K562 (cell line): ENCODE measurements around the gene CSRNP2. TPM values are rescaled to one million over a fixed set of nuclear protein-coding genes. Genes with fewer than 3 reads are reported as not detected.

Source experiments
- ATAC-seq: fragments of 200-7000 bp; cut with Tn5 transposase; 3 replicates; pipeline ENCODE4 v1.9.1; 2020; ENCODE audit warnings: moderate library complexity
- BruUV-seq: library from RNA; stranded (reverse); fragments of 400-500 nt; replicated peaks from 2 replicates; lab custom pipeline; 2021; lab: Mats Ljungman, UMichigan
- CTCF ChIA-PET: fragments of 300-600 bp; formaldehyde crosslinking; extraction: SDS; loops from one replicate; lab custom pipeline; 2021; ENCODE audit warnings: low intra/inter-chr PET ratio; lab: Yijun Ruan, JAX
- POLR2A ChIA-PET: fragments of 300-600, 350-650 bp; sonication (Branson Sonifier 250); formaldehyde crosslinking; extraction: SDS; loops from one replicate; lab custom pipeline; 2021; ENCODE audit warnings: antibody characterized with exemption, inconsistent platforms; lab: Yijun Ruan, JAX
- DNase-seq, 4 experiments: peaks; one replicate each; pipeline versions ENCODE4 v3.0.0 to v3.0.0-alpha.2; 2011 to 2018; ENCODE audit warnings: low spot score in 3 of 4, mixed read lengths in 3 of 4; ENCODE audit errors: extremely low read depth in 1 of 4
- FAIRE-seq: peaks from 2 replicates; lab custom pipeline; 2011; peaks lifted over from hg19 to GRCh38; lab: Jason Lieb, UNC
- H2AFZ ChIP-seq: 2 replicates; pipeline ENCODE4 v1.6.0; 2011; ENCODE audit warnings: low read depth, low read length, control low read depth, inconsistent platforms
- H3K27ac ChIP-seq: fragments of 200-600 bp; 3 replicates; pipeline ENCODE4 v1.8.0; 2011; ENCODE audit warnings: low read depth, mild to moderate bottlenecking, control low read depth, inconsistent platforms, low read length, moderate library complexity, mixed read lengths; ENCODE audit errors: extremely low read depth
- H3K27me3 ChIP-seq, 2 experiments: fragments of 300-600 bp in 1 of 2; 2 replicates in 1 of 2; 3 replicates in 1 of 2; pipeline versions ENCODE4 v1.6.0 to v1.8.0; 2011; ENCODE audit warnings: inconsistent platforms in 2 of 2, low read length in 2 of 2, mild to moderate bottlenecking in 1 of 2, mixed read lengths in 1 of 2, moderate library complexity in 1 of 2; ENCODE audit not compliant: control insufficient read depth in 2 of 2, insufficient read depth in 2 of 2
- H3K36me3 ChIP-seq: fragments of 300-600 bp; 3 replicates; pipeline ENCODE4 v1.8.0; 2011; ENCODE audit warnings: mild to moderate bottlenecking, low read length, inconsistent platforms; ENCODE audit not compliant: control insufficient read depth, insufficient read depth
- H3K4me1 ChIP-seq, 2 experiments: fragments of 200-600 bp in 1 of 2; replicated peaks in 1 of 2; 2 replicates in 1 of 2; 3 replicates in 1 of 2; pipeline versions ENCODE4 v1.5.1 to v1.8.0; 2011; ENCODE audit warnings: inconsistent platforms in 2 of 2, low read length in 2 of 2, mild to moderate bottlenecking in 1 of 2, mixed read lengths in 1 of 2, moderate library complexity in 1 of 2; ENCODE audit not compliant: control insufficient read depth in 2 of 2, insufficient read depth in 2 of 2
- H3K4me2 ChIP-seq: 2 replicates; pipeline ENCODE4 v1.6.1; 2011; ENCODE audit warnings: low read length, control low read depth, inconsistent platforms, mixed read lengths; ENCODE audit not compliant: insufficient read depth
- H3K4me3 ChIP-seq: fragments of 200-600 bp; sonication (generic), shearing (Covaris generic); 2 replicates; pipeline ENCODE4 v1.5.1; 2016; ENCODE audit warnings: control low read depth, inconsistent platforms
- H3K79me2 ChIP-seq: fragments of 200-600 bp; 3 replicates; pipeline ENCODE4 v1.8.0; 2011; ENCODE audit warnings: low read length, inconsistent platforms; ENCODE audit not compliant: control insufficient read depth, insufficient read depth
- H3K9ac ChIP-seq, 2 experiments: 2 replicates each; pipeline versions ENCODE4 v1.6.0 to v1.6.1; 2011; ENCODE audit warnings: low read depth in 2 of 2, low read length in 2 of 2, control low read depth in 1 of 2, inconsistent platforms in 1 of 2, mild to moderate bottlenecking in 1 of 2, mixed read lengths in 1 of 2; ENCODE audit not compliant: insufficient read depth in 1 of 2
- H3K9me1 ChIP-seq: one replicate; pipeline ENCODE4 v1.6.0; 2011; ENCODE audit warnings: inconsistent platforms, mild to moderate bottlenecking, low read length, moderate library complexity; ENCODE audit not compliant: control insufficient read depth, insufficient read depth
- H3K9me3 ChIP-seq: replicated peaks from 2 replicates; pipeline ENCODE4 v1.5.1; 2011; ENCODE audit warnings: low read depth, low read length, inconsistent platforms; ENCODE audit not compliant: control insufficient read depth, insufficient read depth
- H4K20me1 ChIP-seq: replicated peaks from 2 replicates; pipeline ENCODE4 v1.6.1; 2011; ENCODE audit warnings: low read length, inconsistent platforms, mixed read lengths; ENCODE audit not compliant: control insufficient read depth, insufficient read depth
- CEBPB ChIP-seq: fragments of 450-650 bp; IDR thresholded peaks from 2 replicates; pipeline ENCODE4 v1.6.1; 2016; ENCODE audit warnings: missing genetic modification characterization, missing compliant biosample characterization
- CEBPG ChIP-seq, 3 experiments: fragments of 200-800 bp in 1 of 3; sonication (Bioruptor generic) in 1 of 3; sonication (generic) in 1 of 3; formaldehyde crosslinking in 1 of 3; IDR thresholded peaks in 2 of 3; conservative IDR thresholded peaks in 1 of 3; 2 replicates each; pipeline versions ENCODE4 v1.6.1 to v1.8.0; 2016 to 2022; ENCODE audit warnings: missing compliant biosample characterization in 2 of 3, missing genetic modification characterization in 2 of 3, mild to moderate bottlenecking in 1 of 3, missing genetic modification reagents in 1 of 3
- GATA2 ChIP-seq: sonication (generic); formaldehyde crosslinking; IDR thresholded peaks from 2 replicates; pipeline ENCODE4 v1.4.0; 2020; ENCODE audit warnings: mild to moderate bottlenecking, missing genetic modification reagents
- KLF10 ChIP-seq: fragments of 250-450 bp; sonication (Bioruptor Pico); IDR thresholded peaks from 2 replicates; pipeline ENCODE4 v1.6.1; 2021; ENCODE audit warnings: matching md5 sums
- MCM5 ChIP-seq: fragments of 450-650 bp; IDR thresholded peaks from 2 replicates; pipeline ENCODE4 v1.6.1; 2016; ENCODE audit warnings: low read depth
- SUPT5H ChIP-seq: fragments of 450-650 bp; IDR thresholded peaks from 2 replicates; pipeline ENCODE4 v1.6.1; 2016
- ZNF766 ChIP-seq: fragments of 200-800 bp; sonication (Bioruptor generic); conservative IDR thresholded peaks from 2 replicates; pipeline ENCODE4 v1.6.1; 2016; ENCODE audit warnings: missing genetic modification characterization, missing compliant biosample characterization
- WGBS: fragments of 100-300 bp; shearing (Covaris generic); methylation state at CpG from one replicate; pipeline ENCODE4 v1.1.6; 2016; ENCODE audit warnings: low coverage, mixed read lengths; ENCODE audit not compliant: insufficient coverage; ENCODE audit errors: missing lambda C conversion rate; 5-methylcytosine and 5-hydroxymethylcytosine counted together
- in situ Hi-C: fragments of 300-500 bp; cut with MboI; formaldehyde crosslinking; loops from 4 replicates; pipeline ENCODE4 v1.15.0; 2018; ENCODE audit warnings: inconsistent platforms, mixed read lengths
- intact Hi-C: fragments of 100-400 bp; cut with micrococcal nuclease; formaldehyde crosslinking; loops from 2 replicates; pipeline ENCODE4 v1.14.2; 2022
- polyA plus RNA-seq, 8 experiments: library from polyadenylated mRNA; depleted of rRNA in 4 of 8; stranded (reverse) in 5 of 8; unstranded in 3 of 8; fragments of >200 nt; fragmentation: Nextera tagmentation in 2 of 8; fragmentation: Illumina TruSeq in 1 of 8; extraction: Ambion mirVana in 2 of 8; extraction: Trizol in 1 of 8; gene quantifications; 2 replicates each; pipeline versions ENCODE4 v1.2.1 to v1.2.3, GENCODE V29; 2011 to 2014; ENCODE audit warnings: inconsistent platforms in 1 of 8, missing spikeins in 1 of 8
- total RNA-seq, 7 experiments: library from RNA; depleted of rRNA in 6 of 7; stranded (reverse); fragments of >200 nt in 6 of 7; fragmentation: Illumina TruSeq in 2 of 7; extraction: Trizol in 2 of 7; gene quantifications; 2 replicates each; pipeline versions ENCODE4 v1.2.1 to v1.2.3, GENCODE V29; 2011 to 2021; ENCODE audit warnings: low replicate concordance in 1 of 7
- TF ChIP-seq, protein P1 (sequence below): fragments of 200-800 bp; sonication (Bioruptor generic); IDR thresholded peaks from 2 replicates; pipeline ENCODE4 v1.6.1; 2017; ENCODE audit warnings: missing genetic modification characterization, missing compliant biosample characterization
- TF ChIP-seq, protein P2 (sequence below): fragments of 250-450 bp; sonication (Bioruptor Pico); IDR thresholded peaks from 2 replicates; pipeline ENCODE4 v1.8.0; 2022; ENCODE audit warnings: moderate library complexity, mild to moderate bottlenecking, inconsistent platforms
- TF ChIP-seq, protein P3 (sequence below): fragments of 450-650 bp; IDR thresholded peaks from 2 replicates; pipeline ENCODE4 v1.7.1; 2018; ENCODE audit warnings: mild to moderate bottlenecking, low read depth; ENCODE audit not compliant: partially characterized antibody
- TF ChIP-seq, protein P4 (sequence below): sonication (generic); formaldehyde crosslinking; IDR thresholded peaks from 2 replicates; pipeline ENCODE4 v1.8.1; 2022; ENCODE audit warnings: missing genetic modification reagents

The CSRNP2 gene
- total and polyA plus RNA-seq, 9 of the 15 experiments (the other 6 are each of a cell fraction or from before 2014, with no cell fraction given): 1.6 to 13.9 (median 5.9) TPM

DNA sequence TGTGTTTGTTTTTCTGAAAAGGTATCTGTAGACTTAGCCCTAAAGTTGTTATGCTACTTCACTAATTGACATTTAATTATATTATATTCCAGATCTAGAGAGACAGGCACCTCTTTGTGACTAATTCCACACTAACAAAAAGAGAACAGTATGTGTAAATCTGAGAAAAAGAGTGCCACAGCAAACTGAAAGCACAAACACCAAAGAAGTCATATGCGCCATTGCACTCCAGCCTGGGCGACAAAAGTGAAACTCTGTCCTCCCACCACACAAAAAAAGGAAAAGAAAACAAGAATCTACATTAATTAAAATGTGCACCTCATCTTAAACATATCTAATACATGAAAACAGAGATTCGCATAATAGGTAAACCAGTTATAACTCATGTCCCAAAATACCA lies 4.4 kb upstream of the CSRNP2 start (continued):
- TF ChIP-seq, protein P1, sequence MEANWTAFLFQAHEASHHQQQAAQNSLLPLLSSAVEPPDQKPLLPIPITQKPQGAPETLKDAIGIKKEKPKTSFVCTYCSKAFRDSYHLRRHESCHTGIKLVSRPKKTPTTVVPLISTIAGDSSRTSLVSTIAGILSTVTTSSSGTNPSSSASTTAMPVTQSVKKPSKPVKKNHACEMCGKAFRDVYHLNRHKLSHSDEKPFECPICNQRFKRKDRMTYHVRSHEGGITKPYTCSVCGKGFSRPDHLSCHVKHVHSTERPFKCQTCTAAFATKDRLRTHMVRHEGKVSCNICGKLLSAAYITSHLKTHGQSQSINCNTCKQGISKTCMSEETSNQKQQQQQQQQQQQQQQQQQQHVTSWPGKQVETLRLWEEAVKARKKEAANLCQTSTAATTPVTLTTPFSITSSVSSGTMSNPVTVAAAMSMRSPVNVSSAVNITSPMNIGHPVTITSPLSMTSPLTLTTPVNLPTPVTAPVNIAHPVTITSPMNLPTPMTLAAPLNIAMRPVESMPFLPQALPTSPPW (CRISPR knock-in tag): no peak
- TF ChIP-seq, protein P2, sequence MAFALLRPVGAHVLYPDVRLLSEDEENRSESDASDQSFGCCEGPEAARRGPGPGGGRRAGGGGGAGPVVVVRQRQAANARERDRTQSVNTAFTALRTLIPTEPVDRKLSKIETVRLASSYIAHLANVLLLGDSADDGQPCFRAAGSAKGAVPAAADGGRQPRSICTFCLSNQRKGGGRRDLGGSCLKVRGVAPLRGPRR (CRISPR knock-in tag): no peak

DNA sequence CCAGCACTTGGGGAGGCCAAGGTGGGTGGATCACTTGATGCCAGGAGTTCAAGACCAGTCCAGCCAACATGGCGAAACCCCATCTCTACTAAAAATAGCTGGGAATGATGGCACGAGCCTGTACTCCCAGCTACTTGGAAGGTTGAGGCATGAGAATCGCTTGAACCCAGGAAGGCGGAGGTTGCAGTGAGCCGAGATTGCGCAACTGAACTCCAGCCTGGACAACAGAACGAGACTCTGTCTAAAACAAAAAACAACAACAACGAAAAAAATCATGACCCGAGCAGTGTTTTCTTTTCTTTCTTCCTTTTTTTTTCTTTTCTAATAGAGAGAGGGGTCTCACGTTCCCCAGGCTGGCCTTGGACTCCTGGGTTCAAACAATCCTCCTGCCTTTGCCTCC lies 3.5 kb upstream of the CSRNP2 start:
- 65% methylated on average over 10 of the region's 10 CpGs for WGBS
- ATAC-seq: no peak
- Histone ChIP-seq H3K36me3 (no peaks in the 10 kb centered on the region), H3K4me2 (no peak overlapping the region), H3K27me3 (no peaks in the 10 kb centered on the region; a peak in 1 of 5 replicates), H3K9me1 (no peaks in the 10 kb centered on the region), H3K4me3 (no peak overlapping the region)
- no peak for FAIRE-seq
- POLR2A ChIA-PET: no interaction called here
- BruUV-seq: no TSS peak
- TF ChIP-seq SUPT5H (no peak), CEBPB (peak; percentile 94), MCM5 (no peak), GATA2 (CRISPR knock-in tag) (no peak), KLF10 (CRISPR knock-in tag) (no peak), ZNF766 (CRISPR knock-in tag) (no peak), CEBPG (CRISPR knock-in tag; IDR thresholded peaks at IDR 0.05) (peak; percentile 71; the same call in 1 of the 2 replicates), CEBPG (tag; conservative IDR thresholded peaks at IDR 0.05 in 1 of 2, IDR thresholded peaks at IDR 0.05 in 1 of 2) (peak; percentile 56 to 88)
- TF ChIP-seq, protein P3, sequence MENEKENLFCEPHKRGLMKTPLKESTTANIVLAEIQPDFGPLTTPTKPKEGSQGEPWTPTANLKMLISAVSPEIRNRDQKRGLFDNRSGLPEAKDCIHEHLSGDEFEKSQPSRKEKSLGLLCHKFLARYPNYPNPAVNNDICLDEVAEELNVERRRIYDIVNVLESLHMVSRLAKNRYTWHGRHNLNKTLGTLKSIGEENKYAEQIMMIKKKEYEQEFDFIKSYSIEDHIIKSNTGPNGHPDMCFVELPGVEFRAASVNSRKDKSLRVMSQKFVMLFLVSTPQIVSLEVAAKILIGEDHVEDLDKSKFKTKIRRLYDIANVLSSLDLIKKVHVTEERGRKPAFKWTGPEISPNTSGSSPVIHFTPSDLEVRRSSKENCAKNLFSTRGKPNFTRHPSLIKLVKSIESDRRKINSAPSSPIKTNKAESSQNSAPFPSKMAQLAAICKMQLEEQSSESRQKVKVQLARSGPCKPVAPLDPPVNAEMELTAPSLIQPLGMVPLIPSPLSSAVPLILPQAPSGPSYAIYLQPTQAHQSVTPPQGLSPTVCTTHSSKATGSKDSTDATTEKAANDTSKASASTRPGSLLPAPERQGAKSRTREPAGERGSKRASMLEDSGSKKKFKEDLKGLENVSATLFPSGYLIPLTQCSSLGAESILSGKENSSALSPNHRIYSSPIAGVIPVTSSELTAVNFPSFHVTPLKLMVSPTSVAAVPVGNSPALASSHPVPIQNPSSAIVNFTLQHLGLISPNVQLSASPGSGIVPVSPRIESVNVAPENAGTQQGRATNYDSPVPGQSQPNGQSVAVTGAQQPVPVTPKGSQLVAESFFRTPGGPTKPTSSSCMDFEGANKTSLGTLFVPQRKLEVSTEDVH: no peak
- TF ChIP-seq, protein P4, sequence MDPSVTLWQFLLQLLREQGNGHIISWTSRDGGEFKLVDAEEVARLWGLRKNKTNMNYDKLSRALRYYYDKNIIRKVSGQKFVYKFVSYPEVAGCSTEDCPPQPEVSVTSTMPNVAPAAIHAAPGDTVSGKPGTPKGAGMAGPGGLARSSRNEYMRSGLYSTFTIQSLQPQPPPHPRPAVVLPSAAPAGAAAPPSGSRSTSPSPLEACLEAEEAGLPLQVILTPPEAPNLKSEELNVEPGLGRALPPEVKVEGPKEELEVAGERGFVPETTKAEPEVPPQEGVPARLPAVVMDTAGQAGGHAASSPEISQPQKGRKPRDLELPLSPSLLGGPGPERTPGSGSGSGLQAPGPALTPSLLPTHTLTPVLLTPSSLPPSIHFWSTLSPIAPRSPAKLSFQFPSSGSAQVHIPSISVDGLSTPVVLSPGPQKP: no peak
- TF ChIP-seq, all 486 proteins: peak for 2
- CTCF ChIA-PET: no interaction called here
- peaks cover 7 to 17% of the 10 kb centered on the region in 2 experiments; a peak in 2 of 5 replicates for H3K4me1 ChIP-seq
- peaks cover 13% of the 10 kb centered on the region for H3K79me2 ChIP-seq
- no peak overlapping the region for H3K27ac ChIP-seq
- H4K20me1 ChIP-seq: no peaks in the 10 kb centered on the region
- intact Hi-C loops: no loop called here
- no peak overlapping the region for H2AFZ ChIP-seq
- H3K9ac ChIP-seq: no peak overlapping the region
- H3K9me3 ChIP-seq: no peaks in the 10 kb centered on the region
- in situ Hi-C loops: no loop called here
- no peak for DNase-seq
